ENCODE results near the gene RABGGTA. TPM values are rescaled to one million over a fixed set of nuclear protein-coding genes. Genes with fewer than 3 reads are reported as not detected.

RABGGTA gene
- total and polyA plus RNA-seq, 5 donors from 2014 or later: 25.1 to 78.6 (median 31.9) TPM

GRCh38 chr14:24237463-24237955 is 33.9 kb downstream of the RABGGTA start:
- H3K9me3 Mint-ChIP-seq: no peaks in the 10 kb centered on the region
- H3K27ac Mint-ChIP-seq: peak overlapping the region in 1 of 3 donors; percentile 65
- Histone ChIP-seq H3K27ac (ENCODE audit: insufficient read depth, low read length, poor library complexity, severe bottlenecking) (no peak overlapping the region), H3K9me3 (ENCODE audit: control insufficient read depth in 2 of 2, low read length in 2 of 2) (no peaks in the 10 kb centered on the region), H3K4me3 (ENCODE audit: low read depth, low read length) (no peak overlapping the region), H3K4me1 (ENCODE audit: control insufficient read depth, insufficient read depth, low read length, poor library complexity, severe bottlenecking) (peaks cover 45% of the 10 kb centered on the region), H3K27me3 (ENCODE audit: control insufficient read depth, insufficient read depth, low read length) (no peaks in the 10 kb centered on the region), H3K36me3 (ENCODE audit: control insufficient read depth, insufficient read depth, low read length) (peaks cover 64% of the 10 kb centered on the region)
- no peak for ATAC-seq (ENCODE audit: low read depth in 2 of 2)
- no peak for DNase-seq
- peak overlapping the region in 3 of 4 donors; percentile 13 to 89 (median 21) for H3K4me3 Mint-ChIP-seq
- H3K27me3 Mint-ChIP-seq: peaks cover 4% of the 10 kb centered on the region
- peaks cover 14 to 96% (median 74%) of the 10 kb centered on the region in 4 donors for H3K4me1 Mint-ChIP-seq
- H3K36me3 Mint-ChIP-seq: peaks cover 41% of the 10 kb centered on the region

DNA sequence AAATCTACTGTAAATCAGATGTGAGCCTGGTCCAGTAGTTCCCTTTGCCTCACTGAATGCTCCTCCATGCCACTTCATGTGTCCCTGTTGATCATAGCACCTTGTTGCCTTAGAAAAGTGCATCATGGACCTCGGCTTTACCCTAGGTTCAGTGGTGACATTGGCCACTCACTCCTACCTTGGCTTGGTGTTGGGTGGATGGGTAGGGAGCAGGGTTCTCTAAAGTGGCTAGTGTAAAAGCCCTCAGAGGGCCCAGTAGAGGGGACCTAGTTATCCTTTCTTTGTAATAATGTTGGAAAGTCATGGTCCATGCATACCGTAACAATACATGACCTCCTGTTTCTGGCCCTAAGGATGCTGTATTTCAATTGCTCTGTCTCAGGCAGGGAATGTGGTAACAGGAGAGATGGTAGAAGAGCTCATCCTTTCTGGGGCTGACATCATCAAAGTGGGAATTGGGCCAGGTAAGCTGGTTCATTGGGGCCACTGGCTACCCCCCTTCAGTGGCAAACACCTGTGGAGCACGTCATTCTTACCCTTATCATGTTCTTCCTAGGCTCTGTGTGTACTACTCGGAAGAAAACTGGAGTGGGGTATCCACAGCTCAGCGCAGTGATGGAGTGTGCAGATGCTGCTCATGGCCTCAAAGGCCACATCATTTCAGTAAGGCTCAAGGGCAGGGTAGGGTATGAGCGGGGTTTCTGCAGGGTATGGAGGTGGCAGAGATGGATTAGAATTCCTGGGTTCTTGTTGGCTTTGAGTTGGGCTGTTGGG is 34.5 kb downstream of the RABGGTA start:
- H3K27ac ChIP-seq (ENCODE audit: insufficient read depth, low read length, poor library complexity, severe bottlenecking): no peak overlapping the region
- peaks cover 41% of the 10 kb centered on the region for H3K36me3 Mint-ChIP-seq
- H3K27me3 Mint-ChIP-seq: no peaks in the 10 kb centered on the region
- H3K4me3 ChIP-seq (ENCODE audit: low read depth, low read length): no peak overlapping the region
- peak overlapping the region in 2 of 3 donors; percentile 60 to 65 for H3K27ac Mint-ChIP-seq
- no peaks in the 10 kb centered on the region for H3K27me3 ChIP-seq (ENCODE audit: control insufficient read depth, insufficient read depth, low read length)
- no peaks in the 10 kb centered on the region for H3K9me3 ChIP-seq (ENCODE audit: control insufficient read depth in 2 of 2, low read length in 2 of 2)
- H3K4me3 Mint-ChIP-seq: peak overlapping the region in 3 of 4 donors; percentile 13 to 89 (median 21)
- peaks cover 46% of the 10 kb centered on the region for H3K4me1 ChIP-seq (ENCODE audit: control insufficient read depth, insufficient read depth, low read length, poor library complexity, severe bottlenecking)
- ATAC-seq (ENCODE audit: low read depth in 2 of 2): no peak
- no peaks in the 10 kb centered on the region for H3K9me3 Mint-ChIP-seq
- peaks cover 14 to 94% (median 70%) of the 10 kb centered on the region in 4 donors for H3K4me1 Mint-ChIP-seq
- H3K36me3 ChIP-seq (ENCODE audit: control insufficient read depth, insufficient read depth, low read length): peaks cover 64% of the 10 kb centered on the region
- no peak for DNase-seq

GRCh38 chr14:24235804-24236688 is 35.4 kb downstream of the RABGGTA start:
- DNase-seq: no peak
- ATAC-seq (ENCODE audit: low read depth in 2 of 2): no peak
- Mint-ChIP-seq H3K27ac (peak overlapping the region in 2 of 3 donors; percentile 82 to 86), H3K4me3 (peak overlapping the region; percentile 3 to 89 (median 28)), H3K9me3 (no peaks in the 10 kb centered on the region), H3K36me3 (peaks cover 41% of the 10 kb centered on the region), H3K4me1 (peaks cover 18 to 95% (median 73%) of the 10 kb centered on the region in 4 donors), H3K27me3 (no peaks in the 10 kb centered on the region)
- Histone ChIP-seq H3K27me3 (ENCODE audit: control insufficient read depth, insufficient read depth, low read length) (no peaks in the 10 kb centered on the region), H3K27ac (ENCODE audit: insufficient read depth, low read length, poor library complexity, severe bottlenecking) (peak overlapping the region; percentile 18), H3K36me3 (ENCODE audit: control insufficient read depth, insufficient read depth, low read length) (peaks cover 62% of the 10 kb centered on the region), H3K4me3 (ENCODE audit: low read depth, low read length) (no peak overlapping the region), H3K9me3 (ENCODE audit: control insufficient read depth in 2 of 2, low read length in 2 of 2) (no peaks in the 10 kb centered on the region), H3K4me1 (ENCODE audit: control insufficient read depth, insufficient read depth, low read length, poor library complexity, severe bottlenecking) (peaks cover 46% of the 10 kb centered on the region)

GRCh38 chr14:24234095-24235005 is 37.0 kb downstream of the RABGGTA start:
- H3K4me3 ChIP-seq (ENCODE audit: low read depth, low read length): peak overlapping the region; percentile 94
- peaks cover 29% of the 10 kb centered on the region for H3K36me3 Mint-ChIP-seq
- DNase-seq: no peak
- H3K9me3 Mint-ChIP-seq: no peaks in the 10 kb centered on the region
- H3K4me1 Mint-ChIP-seq: peaks cover 19 to 88% (median 59%) of the 10 kb centered on the region in 4 donors
- H3K27ac Mint-ChIP-seq: peak overlapping the region; percentile 20 to 86 (median 55)
- H3K27me3 ChIP-seq (ENCODE audit: control insufficient read depth, insufficient read depth, low read length): no peaks in the 10 kb centered on the region
- no peaks in the 10 kb centered on the region for H3K9me3 ChIP-seq (ENCODE audit: control insufficient read depth in 2 of 2, low read length in 2 of 2)
- H3K36me3 ChIP-seq (ENCODE audit: control insufficient read depth, insufficient read depth, low read length): peaks cover 45% of the 10 kb centered on the region
- no peaks in the 10 kb centered on the region for H3K27me3 Mint-ChIP-seq
- peaks cover 32% of the 10 kb centered on the region for H3K4me1 ChIP-seq (ENCODE audit: control insufficient read depth, insufficient read depth, low read length, poor library complexity, severe bottlenecking)
- H3K27ac ChIP-seq (ENCODE audit: insufficient read depth, low read length, poor library complexity, severe bottlenecking): peak overlapping the region; percentile 91
- H3K4me3 Mint-ChIP-seq: peak overlapping the region; percentile 89 to 100 (median 94)
- no peak for ATAC-seq (ENCODE audit: low read depth in 2 of 2)

DNA sequence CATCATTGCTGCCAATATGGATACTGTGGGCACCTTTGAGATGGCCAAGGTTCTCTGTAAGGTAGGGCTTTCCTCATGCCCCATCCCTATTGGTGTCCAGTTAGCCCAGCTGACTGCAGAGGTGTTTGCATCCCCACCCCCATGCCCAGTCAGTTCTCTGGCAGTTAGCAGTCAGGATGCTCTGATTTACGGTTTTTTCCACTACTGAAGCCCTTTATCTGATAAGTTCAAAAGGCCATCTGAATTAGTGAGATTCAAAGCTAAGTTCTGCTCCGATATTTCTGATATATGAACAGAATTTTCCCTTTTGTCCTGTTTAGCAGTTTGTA is 37.9 kb downstream of the RABGGTA start:
- Mint-ChIP-seq H3K27me3 (no peaks in the 10 kb centered on the region), H3K36me3 (peaks cover 29% of the 10 kb centered on the region), H3K27ac (peak overlapping the region; percentile 38 to 94 (median 89)), H3K4me1 (peaks cover 14 to 85% (median 55%) of the 10 kb centered on the region in 4 donors), H3K4me3 (peak overlapping the region; percentile 89 to 100 (median 96)), H3K9me3 (no peaks in the 10 kb centered on the region)
- Histone ChIP-seq H3K27me3 (ENCODE audit: control insufficient read depth, insufficient read depth, low read length) (no peaks in the 10 kb centered on the region), H3K36me3 (ENCODE audit: control insufficient read depth, insufficient read depth, low read length) (peaks cover 38% of the 10 kb centered on the region), H3K4me1 (ENCODE audit: control insufficient read depth, insufficient read depth, low read length, poor library complexity, severe bottlenecking) (peaks cover 29% of the 10 kb centered on the region), H3K4me3 (ENCODE audit: low read depth, low read length) (peak overlapping the region; percentile 94), H3K27ac (ENCODE audit: insufficient read depth, low read length, poor library complexity, severe bottlenecking) (peak overlapping the region; percentile 91), H3K9me3 (ENCODE audit: control insufficient read depth in 2 of 2, low read length in 2 of 2) (no peaks in the 10 kb centered on the region)
- ATAC-seq (ENCODE audit: low read depth in 2 of 2) (no peak), DNase-seq (no peak)

- peak within 1 kb of the TSS; percentile 91 for H3K27ac ChIP-seq (ENCODE audit: insufficient read depth, low read length, poor library complexity, severe bottlenecking)
- peaks cover 29% of the 10 kb centered on the region for H3K4me1 ChIP-seq (ENCODE audit: control insufficient read depth, insufficient read depth, low read length, poor library complexity, severe bottlenecking)
- peaks cover 14 to 79% (median 50%) of the 10 kb centered on the region in 4 donors for H3K4me1 Mint-ChIP-seq
- peak within 1 kb of the TSS; percentile 89 to 94 (median 94) for H3K27ac Mint-ChIP-seq
- H3K36me3 ChIP-seq (ENCODE audit: control insufficient read depth, insufficient read depth, low read length): peaks cover 32% of the 10 kb centered on the region
- H3K4me3 Mint-ChIP-seq: peak within 1 kb of the TSS; percentile 89 to 100 (median 96)
- DNase-seq: peak in 1 of 3 donors; percentile 52
- no peaks in the 10 kb centered on the region for H3K9me3 Mint-ChIP-seq
- H3K27me3 ChIP-seq (ENCODE audit: control insufficient read depth, insufficient read depth, low read length): no peaks in the 10 kb centered on the region
- H3K36me3 Mint-ChIP-seq: peaks cover 24% of the 10 kb centered on the region
- no peaks in the 10 kb centered on the region for H3K27me3 Mint-ChIP-seq
- no peaks in the 10 kb centered on the region for H3K9me3 ChIP-seq (ENCODE audit: control insufficient read depth in 2 of 2, low read length in 2 of 2)
- peak within 1 kb of the TSS; percentile 94 for H3K4me3 ChIP-seq (ENCODE audit: low read depth, low read length)
- peak; percentile 16 to 19 for ATAC-seq (ENCODE audit: low read depth in 2 of 2)
Measured at GRCh38 chr14:24232645-24233537, 38.5 kb downstream of the RABGGTA start, which contains the start of gene GMPR2. GMPR2 (plus strand) TSS chr14:24232929; CDS start chr14:24233254, 325 bp downstream.
